Measurements from ENCODE around the gene MASP1. TPM values are rescaled to one million over a fixed set of nuclear protein-coding genes. Genes with fewer than 3 reads are reported as not detected.

The MASP1 gene
- total RNA-seq, 1 experiment from 2014 or later, result 1.0 TPM

GRCh38 chr3:187340578-187340977, 49.0 kb upstream of the MASP1 start:
- WGBS (ENCODE audit: extremely low coverage, insufficient read length, low lambda C conversion rate), result no CpG with 5 or more reads among the region's 1 CpG
- no peaks in the 10 kb centered on the region for H4K20me1 ChIP-seq (ENCODE audit: control insufficient read depth, insufficient read depth, insufficient read length)

More at GRCh38 chr3:187340578-187340977, 49.0 kb upstream of the MASP1 start:
- H3K9me3 Mint-ChIP-seq, result no peaks in the 10 kb centered on the region
- no peak overlapping the region for H4K5ac ChIP-seq (ENCODE audit: insufficient read length, low read depth, low read length)
- H3K4me1 Mint-ChIP-seq, result peaks cover 3 to 9% of the 10 kb centered on the region in 2 experiments; a peak in 2 of 4 replicates
- no peak overlapping the region for H3K4me2 ChIP-seq (ENCODE audit: insufficient read depth, insufficient read length, low read length)
- no peak overlapping the region for H3K27ac Mint-ChIP-seq
- H3K27me3 ChIP-seq (ENCODE audit: insufficient read depth, low read length), result no peaks in the 10 kb centered on the region
- H2AK5ac ChIP-seq (ENCODE audit: insufficient read length, low read length), result no peak overlapping the region
- no peak for TF ChIP-seq CTCF (conservative IDR thresholded peaks at IDR 0.05)
- H3K23me2 ChIP-seq (ENCODE audit: insufficient read length, low read depth, low read length, poor library complexity, severe bottlenecking), result no peaks in the 10 kb centered on the region
- no peak for DNase-seq
- H3K79me2 ChIP-seq (ENCODE audit: insufficient read depth, low read length), result no peaks in the 10 kb centered on the region
- H3K4me3 Mint-ChIP-seq, result no peak overlapping the region
- H4K8ac ChIP-seq (replicated peaks; ENCODE audit: insufficient read length, low read depth, low read length), result no peak overlapping the region
- no peaks in the 10 kb centered on the region for H3K79me1 ChIP-seq (ENCODE audit: insufficient read depth, low read depth, low read length, poor library complexity, severe bottlenecking)
- H3T11ph ChIP-seq (ENCODE audit: low read length), result no peak overlapping the region
- H3K27me3 Mint-ChIP-seq (ENCODE audit: low read depth), result no peaks in the 10 kb centered on the region
- H3K27ac ChIP-seq (ENCODE audit: insufficient read length, low read depth, low read length), result no peak overlapping the region
- H3K23ac ChIP-seq (ENCODE audit: insufficient read length, low read depth, low read length), result no peak overlapping the region
- no peak overlapping the region for H2BK20ac ChIP-seq (ENCODE audit: low read depth, low read length, poor library complexity, severe bottlenecking)
- no peak overlapping the region for H3K9ac ChIP-seq (ENCODE audit: extremely low read depth, insufficient read length, low read length)
- no peak overlapping the region for H2BK120ac ChIP-seq (ENCODE audit: low read depth, low read length, poor library complexity, severe bottlenecking)
- no peaks in the 10 kb centered on the region; a peak in 1 of 7 replicates for H3K36me3 Mint-ChIP-seq (ENCODE audit: insufficient read depth in 1 of 3, low read depth in 3 of 3)
- no peak overlapping the region for H3K18ac ChIP-seq (ENCODE audit: insufficient read length, low read depth, low read length)
- no peak overlapping the region for H3K14ac ChIP-seq (ENCODE audit: insufficient read depth, low read length)
- no peak overlapping the region for H4K91ac ChIP-seq (ENCODE audit: insufficient read length, low read depth, low read length)
- no peak overlapping the region for H2BK15ac ChIP-seq (ENCODE audit: low read depth, low read length)
- no peaks in the 10 kb centered on the region for H3K4me1 ChIP-seq (ENCODE audit: insufficient read depth, low read length)
- no peaks in the 10 kb centered on the region for H3K9me3 ChIP-seq (ENCODE audit: control insufficient read depth, low read depth, low read length)
- H3K56ac ChIP-seq (ENCODE audit: insufficient read length, low read depth, low read length), result no peak overlapping the region
- H2AFZ ChIP-seq (ENCODE audit: low read length), result no peak overlapping the region
- no peak overlapping the region for H2BK12ac ChIP-seq (ENCODE audit: insufficient read length, low read depth, low read length)
- no peak overlapping the region for H2BK5ac ChIP-seq (ENCODE audit: insufficient read length, low read length)
- H3K4ac ChIP-seq (ENCODE audit: low read depth, low read length), result no peak overlapping the region

All from H9 (cell line).